Measurements from ENCODE around the gene RPSA.

DNA sequence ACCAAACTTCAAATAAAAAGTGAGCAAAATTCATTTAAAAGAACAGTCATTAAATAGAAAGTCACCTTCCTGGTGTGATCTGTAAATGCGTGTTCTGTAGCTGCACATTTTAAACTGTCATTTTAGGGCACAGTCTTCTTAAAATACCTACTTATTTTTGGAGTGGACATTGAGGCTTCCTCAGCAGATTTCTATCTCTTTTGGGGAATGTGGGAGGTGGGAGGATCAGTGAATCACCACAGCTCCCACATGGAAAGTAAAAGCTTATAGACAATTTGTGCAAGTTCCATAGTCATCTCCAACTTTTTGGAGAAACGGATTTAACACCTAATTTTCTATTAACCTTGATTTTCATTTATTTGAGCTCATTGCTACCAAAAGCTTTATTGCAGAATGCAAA is 39.9 kb downstream of the RPSA start:
- no peak for TF ChIP-seq CTCF (IDR thresholded peaks at IDR 0.05)
- no peak for TF ChIP-seq EP300 (IDR thresholded peaks at IDR 0.05)

Measured in gastroesophageal sphincter (tissue), 3 donors.